ENCODE data around the gene NPTX2. TPM values are rescaled to one million over a fixed set of nuclear protein-coding genes. Genes with fewer than 3 reads are reported as not detected.

NPTX2 gene
- total RNA-seq, 2 donors from 2014 or later, result 0.53 to 1.3 TPM

DNA sequence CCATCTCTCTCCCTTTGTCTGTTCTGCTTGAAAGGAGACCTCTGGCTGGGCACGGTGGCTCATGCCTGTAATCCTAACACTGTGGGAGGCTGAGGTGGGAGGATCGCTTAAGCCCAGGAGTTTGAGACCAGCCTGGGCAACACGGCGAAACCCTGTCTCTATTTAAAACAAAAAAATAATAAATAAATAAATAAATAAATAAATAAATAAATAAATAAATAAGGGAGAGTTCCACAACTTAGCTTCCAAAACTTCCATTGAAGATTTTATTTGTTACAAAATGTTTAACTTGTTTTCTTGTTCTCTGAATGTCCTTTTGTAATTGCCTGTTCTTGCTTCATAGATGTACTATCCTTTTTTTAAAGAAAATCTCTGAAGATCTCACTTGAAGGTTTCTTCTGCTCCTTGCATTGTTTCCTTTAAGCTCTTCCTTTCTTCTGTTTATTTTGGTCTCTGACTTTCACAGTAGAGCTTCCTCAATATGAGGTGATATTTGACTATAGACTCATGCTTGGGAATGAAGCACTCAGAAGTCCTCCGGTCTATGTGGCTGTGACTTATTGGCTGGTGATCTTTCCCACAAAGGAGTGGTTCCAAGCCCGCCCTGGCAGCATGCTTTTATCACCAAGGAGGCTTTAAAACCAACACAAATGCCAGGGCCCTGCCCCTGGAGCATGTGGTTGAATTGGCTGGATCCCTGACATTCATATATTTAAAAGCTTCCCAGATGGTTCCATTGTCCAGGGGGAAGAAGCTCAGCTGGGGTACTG lies 18.1 kb upstream of the NPTX2 start:
- H3K27ac ChIP-seq (ENCODE audit: low read depth, low read length), result no peak overlapping the region
- TF ChIP-seq, protein P1, sequence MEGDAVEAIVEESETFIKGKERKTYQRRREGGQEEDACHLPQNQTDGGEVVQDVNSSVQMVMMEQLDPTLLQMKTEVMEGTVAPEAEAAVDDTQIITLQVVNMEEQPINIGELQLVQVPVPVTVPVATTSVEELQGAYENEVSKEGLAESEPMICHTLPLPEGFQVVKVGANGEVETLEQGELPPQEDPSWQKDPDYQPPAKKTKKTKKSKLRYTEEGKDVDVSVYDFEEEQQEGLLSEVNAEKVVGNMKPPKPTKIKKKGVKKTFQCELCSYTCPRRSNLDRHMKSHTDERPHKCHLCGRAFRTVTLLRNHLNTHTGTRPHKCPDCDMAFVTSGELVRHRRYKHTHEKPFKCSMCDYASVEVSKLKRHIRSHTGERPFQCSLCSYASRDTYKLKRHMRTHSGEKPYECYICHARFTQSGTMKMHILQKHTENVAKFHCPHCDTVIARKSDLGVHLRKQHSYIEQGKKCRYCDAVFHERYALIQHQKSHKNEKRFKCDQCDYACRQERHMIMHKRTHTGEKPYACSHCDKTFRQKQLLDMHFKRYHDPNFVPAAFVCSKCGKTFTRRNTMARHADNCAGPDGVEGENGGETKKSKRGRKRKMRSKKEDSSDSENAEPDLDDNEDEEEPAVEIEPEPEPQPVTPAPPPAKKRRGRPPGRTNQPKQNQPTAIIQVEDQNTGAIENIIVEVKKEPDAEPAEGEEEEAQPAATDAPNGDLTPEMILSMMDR (conservative IDR thresholded peaks at IDR 0.05), result no peak
- DNase-seq, result no peak
- no peaks in the 10 kb centered on the region for H3K27me3 ChIP-seq (ENCODE audit: control insufficient read depth, insufficient read depth, low read length, poor library complexity, severe bottlenecking)
- H3K27me3 Mint-ChIP-seq (ENCODE audit: insufficient read depth), result peaks cover 4% of the 10 kb centered on the region
- H3K9ac ChIP-seq (ENCODE audit: extremely low read depth, low read length, poor library complexity, severe bottlenecking), result no peak overlapping the region
- H3K36me3 ChIP-seq (ENCODE audit: control insufficient read depth, insufficient read depth, low read length), result no peaks in the 10 kb centered on the region
- H3K36me3 Mint-ChIP-seq (ENCODE audit: low read depth), result no peaks in the 10 kb centered on the region
- H3K9me3 ChIP-seq (ENCODE audit: control insufficient read depth, low read length), result no peaks in the 10 kb centered on the region
- H3K27ac Mint-ChIP-seq, result no peak overlapping the region
- 82 to 92% methylated on average over 1 to 3 of the region's 6 CpGs for WGBS, 2 experiments (ENCODE audit: insufficient coverage in 1 of 2, insufficient read length in 1 of 2)
- H3K4me3 Mint-ChIP-seq, result no peak overlapping the region
- H3K4me3 ChIP-seq (ENCODE audit: low read length), result no peak overlapping the region
- H3K4me1 Mint-ChIP-seq, result no peaks in the 10 kb centered on the region
- no peaks in the 10 kb centered on the region for H3K4me1 ChIP-seq (ENCODE audit: control insufficient read depth, insufficient read depth, low read length)
- H3K9me3 Mint-ChIP-seq, result no peaks in the 10 kb centered on the region

DNA sequence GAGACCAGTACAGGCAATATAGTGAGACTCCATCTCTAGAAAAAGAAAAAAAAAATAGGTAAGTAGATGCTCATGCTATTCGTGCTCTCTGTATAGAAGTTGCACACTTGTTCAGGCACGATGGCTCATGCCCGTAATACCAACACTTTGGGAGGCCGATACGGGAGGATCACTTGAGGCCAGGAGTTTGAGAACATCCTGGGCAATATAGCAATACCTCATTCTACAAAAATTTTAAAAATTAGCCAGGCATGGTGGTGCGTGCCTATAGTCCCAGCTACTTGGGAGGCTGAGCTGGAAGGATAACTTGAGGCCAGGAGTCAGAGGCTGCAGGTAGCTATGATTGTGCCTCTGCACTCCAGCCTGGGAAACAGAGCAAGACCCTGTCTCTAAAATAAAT lies 17.2 kb upstream of the NPTX2 start:
- H3K27ac ChIP-seq (ENCODE audit: low read depth, low read length), result no peak overlapping the region
- H3K36me3 Mint-ChIP-seq (ENCODE audit: low read depth), result no peaks in the 10 kb centered on the region
- no peaks in the 10 kb centered on the region for H3K4me1 ChIP-seq (ENCODE audit: control insufficient read depth, insufficient read depth, low read length)
- no peak for DNase-seq
- no peaks in the 10 kb centered on the region for H3K4me1 Mint-ChIP-seq
- H3K4me3 ChIP-seq (ENCODE audit: low read length), result no peak overlapping the region
- H3K9me3 ChIP-seq (ENCODE audit: control insufficient read depth, low read length), result no peaks in the 10 kb centered on the region
- no peaks in the 10 kb centered on the region for H3K9me3 Mint-ChIP-seq
- H3K27ac Mint-ChIP-seq, result no peak overlapping the region
- TF ChIP-seq, protein P1 (conservative IDR thresholded peaks at IDR 0.05), result no peak
- H3K27me3 ChIP-seq (ENCODE audit: control insufficient read depth, insufficient read depth, low read length, poor library complexity, severe bottlenecking), result no peaks in the 10 kb centered on the region
- 90 to 93% methylated on average over 4 to 6 of the region's 6 CpGs for WGBS, 2 experiments (ENCODE audit: insufficient coverage in 1 of 2, insufficient read length in 1 of 2)
- no peak overlapping the region for H3K4me3 Mint-ChIP-seq
- H3K36me3 ChIP-seq (ENCODE audit: control insufficient read depth, insufficient read depth, low read length), result no peaks in the 10 kb centered on the region
- peaks cover 4% of the 10 kb centered on the region for H3K27me3 Mint-ChIP-seq (ENCODE audit: insufficient read depth)
- no peak overlapping the region for H3K9ac ChIP-seq (ENCODE audit: extremely low read depth, low read length, poor library complexity, severe bottlenecking)

GRCh38 chr7:98602755-98603398 lies 14.2 kb upstream of the NPTX2 start:
- TF ChIP-seq, protein P1 (conservative IDR thresholded peaks at IDR 0.05), result no peak
- no peaks in the 10 kb centered on the region for H3K4me1 ChIP-seq (ENCODE audit: control insufficient read depth, insufficient read depth, low read length)
- H3K27me3 ChIP-seq (ENCODE audit: control insufficient read depth, insufficient read depth, low read length, poor library complexity, severe bottlenecking), result peaks cover 2% of the 10 kb centered on the region
- no peaks in the 10 kb centered on the region for H3K36me3 ChIP-seq (ENCODE audit: control insufficient read depth, insufficient read depth, low read length)
- DNase-seq, result no peak
- no peak overlapping the region for H3K9ac ChIP-seq (ENCODE audit: extremely low read depth, low read length, poor library complexity, severe bottlenecking)
- H3K36me3 Mint-ChIP-seq (ENCODE audit: low read depth), result no peaks in the 10 kb centered on the region
- 83 to 85% methylated on average over 2 to 3 of the region's 3 CpGs for WGBS, 2 experiments (ENCODE audit: insufficient coverage in 1 of 2, insufficient read length in 1 of 2)
- H3K9me3 ChIP-seq (ENCODE audit: control insufficient read depth, low read length), result no peaks in the 10 kb centered on the region
- H3K27ac ChIP-seq (ENCODE audit: low read depth, low read length), result no peak overlapping the region
- H3K4me3 Mint-ChIP-seq, result no peak overlapping the region
- peaks cover 5% of the 10 kb centered on the region for H3K27me3 Mint-ChIP-seq (ENCODE audit: insufficient read depth)
- H3K9me3 Mint-ChIP-seq, result no peaks in the 10 kb centered on the region
- H3K4me3 ChIP-seq (ENCODE audit: low read length), result no peak overlapping the region
- no peaks in the 10 kb centered on the region for H3K4me1 Mint-ChIP-seq
- no peak overlapping the region for H3K27ac Mint-ChIP-seq
